Activated CD8-positive, alpha-beta memory T cell treated with anti-CD3 and anti-CD28 coated beads, Interleukin-2, amount 10 ng/mL, durations not matched to agents 7 days and 5 days (primary cell): ENCODE measurements around the gene CGNL1. TPM values are rescaled to one million over a fixed set of nuclear protein-coding genes. Genes with fewer than 3 reads are reported as not detected.

Experiments used
- ATAC-seq: fragments of 150-1000 bp; cut with Tn5 transposase; one replicate; pipeline ENCODE4 v1.10.0; 2021; ENCODE audit warnings: moderate library complexity
- CTCF ChIA-PET: fragments of 350-600 bp; sonication (Branson Sonifier 250); formaldehyde crosslinking; loops from one replicate; lab custom pipeline; 2021; ENCODE audit warnings: antibody characterized with exemption; lab: Charles Lee
- DNase-seq: peaks from one replicate; pipeline ENCODE4 v3.0.0-alpha.2; 2020
- H3K27ac Mint-ChIP-seq: one replicate; pipeline ENCODE4 v1.8.0; 2021; ENCODE audit warnings: mild to moderate bottlenecking, mixed read lengths
- H3K27me3 Mint-ChIP-seq: one replicate; pipeline ENCODE4 v1.8.0; 2021; ENCODE audit warnings: mixed read lengths
- H3K36me3 Mint-ChIP-seq: one replicate; pipeline ENCODE4 v1.8.0; 2021; ENCODE audit warnings: mild to moderate bottlenecking, mixed read lengths
- H3K4me1 Mint-ChIP-seq: one replicate; pipeline ENCODE4 v1.8.0; 2021; ENCODE audit warnings: mixed read lengths
- H3K4me3 Mint-ChIP-seq: one replicate; pipeline ENCODE4 v1.8.0; 2021; ENCODE audit warnings: mild to moderate bottlenecking, moderate library complexity, mixed read lengths
- H3K9me3 Mint-ChIP-seq: one replicate; pipeline ENCODE4 v1.8.0; 2022; ENCODE audit warnings: low read depth, mixed read lengths
- total RNA-seq, 2 experiments: library from RNA; stranded (reverse); gene quantifications; one replicate each; pipeline ENCODE4 v1.2.3, GENCODE V29; 2021

Gene CGNL1
- total RNA-seq, 2 experiments from 2014 or later: not detected

GRCh38 chr15:57495554-57496165 is 119.4 kb downstream of the CGNL1 start:
- ATAC-seq (no peak), DNase-seq (no peak)
- H3K4me1 Mint-ChIP-seq: peaks cover 6% of the 10 kb centered on the region
- no peaks in the 10 kb centered on the region for H3K9me3 Mint-ChIP-seq
- CTCF ChIA-PET: interaction anchor here (1.0 to 1.1 kb wide), 2 partner anchors 15 to 33 kb away, joined by 3 to 5 read pairs; no protein-coding TSS in a partner anchor
- H3K36me3 Mint-ChIP-seq: no peaks in the 10 kb centered on the region
- peaks cover 34% of the 10 kb centered on the region for H3K27me3 Mint-ChIP-seq
- no peak overlapping the region for H3K27ac Mint-ChIP-seq
- no peak overlapping the region for H3K4me3 Mint-ChIP-seq

- peaks cover 6% of the 10 kb centered on the region for H3K4me1 Mint-ChIP-seq
- DNase-seq: no peak
- no peaks in the 10 kb centered on the region for H3K36me3 Mint-ChIP-seq
- peaks cover 27% of the 10 kb centered on the region for H3K27me3 Mint-ChIP-seq
- CTCF ChIA-PET: no interaction called here
- ATAC-seq: no peak
- H3K9me3 Mint-ChIP-seq: no peaks in the 10 kb centered on the region
- H3K27ac Mint-ChIP-seq: no peak overlapping the region
- H3K4me3 Mint-ChIP-seq: no peak overlapping the region
These were observed 120.3 kb downstream of the CGNL1 start for GRCh38 chr15:57496594-57496945.

- ATAC-seq (no peak), DNase-seq (no peak)
- CTCF ChIA-PET: no interaction called here
- Mint-ChIP-seq H3K4me1 (peaks cover 6% of the 10 kb centered on the region), H3K27me3 (peaks cover 27% of the 10 kb centered on the region), H3K27ac (no peak overlapping the region), H3K36me3 (no peaks in the 10 kb centered on the region), H3K9me3 (no peaks in the 10 kb centered on the region), H3K4me3 (no peak overlapping the region)
These were observed 120.9 kb downstream of the CGNL1 start for GRCh38 chr15:57496946-57497869.

GRCh38 chr15:57500256-57500655 is 124.0 kb downstream of the CGNL1 start:
- CTCF ChIA-PET: no interaction called here
- Mint-ChIP-seq H3K4me3 (no peak overlapping the region), H3K27ac (no peak overlapping the region), H3K27me3 (peaks cover 3% of the 10 kb centered on the region), H3K36me3 (no peaks in the 10 kb centered on the region), H3K9me3 (no peaks in the 10 kb centered on the region), H3K4me1 (peaks cover 1% of the 10 kb centered on the region)
- DNase-seq: no peak
- ATAC-seq: no peak

GRCh38 chr15:57500979-57501576 is 124.8 kb downstream of the CGNL1 start:
- Mint-ChIP-seq H3K9me3 (no peaks in the 10 kb centered on the region), H3K36me3 (no peaks in the 10 kb centered on the region), H3K4me3 (no peak overlapping the region), H3K27me3 (no peaks in the 10 kb centered on the region), H3K4me1 (no peaks in the 10 kb centered on the region), H3K27ac (no peak overlapping the region)
- CTCF ChIA-PET: no interaction called here
- no peak for ATAC-seq
- no peak for DNase-seq

- ATAC-seq (no peak), DNase-seq (no peak)
- Mint-ChIP-seq H3K4me3 (no peak overlapping the region), H3K36me3 (no peaks in the 10 kb centered on the region), H3K4me1 (no peaks in the 10 kb centered on the region), H3K27ac (no peak overlapping the region), H3K9me3 (no peaks in the 10 kb centered on the region), H3K27me3 (no peaks in the 10 kb centered on the region)
- CTCF ChIA-PET: no interaction called here
These were observed 125.8 kb downstream of the CGNL1 start for GRCh38 chr15:57502116-57502515.

- H3K27ac Mint-ChIP-seq: no peak overlapping the region
- ATAC-seq: no peak
- no peaks in the 10 kb centered on the region for H3K36me3 Mint-ChIP-seq
- DNase-seq: no peak
- no peaks in the 10 kb centered on the region for H3K4me1 Mint-ChIP-seq
- no peaks in the 10 kb centered on the region for H3K27me3 Mint-ChIP-seq
- CTCF ChIA-PET: no interaction called here
- H3K9me3 Mint-ChIP-seq: no peaks in the 10 kb centered on the region
- H3K4me3 Mint-ChIP-seq: no peak overlapping the region
These were observed 126.9 kb downstream of the CGNL1 start for GRCh38 chr15:57503051-57503702.

- DNase-seq: no peak
- Mint-ChIP-seq H3K36me3 (no peaks in the 10 kb centered on the region), H3K9me3 (no peaks in the 10 kb centered on the region), H3K27me3 (peaks cover 3% of the 10 kb centered on the region), H3K4me3 (no peak overlapping the region), H3K4me1 (no peaks in the 10 kb centered on the region), H3K27ac (no peak overlapping the region)
- no peak for ATAC-seq
- CTCF ChIA-PET: interaction anchor here (0.9 kb wide), 1 partner anchor 25 kb away, joined by 4 read pairs; no protein-coding TSS in a partner anchor
These were observed 127.8 kb downstream of the CGNL1 start for GRCh38 chr15:57503911-57504598.

- CTCF ChIA-PET: interaction anchor here (0.9 kb wide), 1 partner anchor 25 kb away, joined by 4 read pairs; no protein-coding TSS in a partner anchor
- Mint-ChIP-seq H3K4me3 (no peak overlapping the region), H3K9me3 (no peaks in the 10 kb centered on the region), H3K36me3 (no peaks in the 10 kb centered on the region), H3K27ac (no peak overlapping the region), H3K27me3 (peaks cover 3% of the 10 kb centered on the region), H3K4me1 (no peaks in the 10 kb centered on the region)
- DNase-seq: no peak
- ATAC-seq: no peak
These were observed 128.3 kb downstream of the CGNL1 start for GRCh38 chr15:57504599-57504940.

GRCh38 chr15:57505056-57505715 is 128.9 kb downstream of the CGNL1 start:
- ATAC-seq: no peak
- Mint-ChIP-seq H3K36me3 (no peaks in the 10 kb centered on the region), H3K4me3 (no peak overlapping the region), H3K9me3 (no peaks in the 10 kb centered on the region), H3K27me3 (peaks cover 3% of the 10 kb centered on the region), H3K27ac (no peak overlapping the region), H3K4me1 (no peaks in the 10 kb centered on the region)
- CTCF ChIA-PET: no interaction called here
- DNase-seq: no peak

- Mint-ChIP-seq H3K36me3 (no peaks in the 10 kb centered on the region), H3K9me3 (no peaks in the 10 kb centered on the region), H3K27me3 (peaks cover 3% of the 10 kb centered on the region), H3K4me3 (no peak overlapping the region), H3K27ac (no peak overlapping the region), H3K4me1 (no peaks in the 10 kb centered on the region)
- DNase-seq (no peak), ATAC-seq (no peak)
- CTCF ChIA-PET: no interaction called here
These were observed 129.7 kb downstream of the CGNL1 start for GRCh38 chr15:57505949-57506391.

GRCh38 chr15:57506422-57506821 is 130.1 kb downstream of the CGNL1 start:
- no peak overlapping the region for H3K27ac Mint-ChIP-seq
- no peaks in the 10 kb centered on the region for H3K36me3 Mint-ChIP-seq
- H3K4me3 Mint-ChIP-seq: no peak overlapping the region
- H3K9me3 Mint-ChIP-seq: no peaks in the 10 kb centered on the region
- ATAC-seq (no peak), DNase-seq (no peak)
- H3K27me3 Mint-ChIP-seq: peaks cover 7% of the 10 kb centered on the region
- H3K4me1 Mint-ChIP-seq: no peaks in the 10 kb centered on the region
- CTCF ChIA-PET: no interaction called here
